NCI-H2107 (cell line): ENCODE measurements around the gene GRAPL.
"Not testable (repeated sequence)": the region's sequence is repeated elsewhere in the genome, so short reads cannot be mapped to it uniquely, and the experiment has no call there.

Source experiments
- DNase-seq: peaks from one replicate; lab custom pipeline; 2025; lab: John Stamatoyannopoulos, UW

The GRAPL gene

GRCh38 chr17:19188870-19189708 is 61.7 kb downstream of the GRAPL start:
- DNase-seq, result not testable (repeated sequence)

GRCh38 chr17:19189781-19190405 is 62.5 kb downstream of the GRAPL start:
- DNase-seq, result not testable (repeated sequence)

- not testable (repeated sequence) for DNase-seq
Measured at GRCh38 chr17:19196382-19197204, 69.2 kb downstream of the GRAPL start.

GRCh38 chr17:19202448-19202847 is 75.1 kb downstream of the GRAPL start:
- not testable (repeated sequence) for DNase-seq

- not testable (repeated sequence) for DNase-seq
Measured at GRCh38 chr17:19203429-19203828, 76.0 kb downstream of the GRAPL start.
